Fibroblast of the aortic adventitia (primary cell): ENCODE data around the gene GPR176. TPM values are rescaled to one million over a fixed set of nuclear protein-coding genes. Genes with fewer than 3 reads are reported as not detected.

ENCODE experiments used
- DNase-seq: peaks from one replicate; pipeline ENCODE4 v3.0.0-alpha.2; 2010; ENCODE audit warnings: low read depth
- H3K4me3 ChIP-seq: 2 replicates; pipeline ENCODE4 v1.5.1; 2011; ENCODE audit warnings: low read depth, mild to moderate bottlenecking, control low read depth, low read length, moderate library complexity
- CTCF ChIP-seq: IDR thresholded peaks from 2 replicates; pipeline ENCODE4 v1.5.1; 2011; ENCODE audit warnings: mild to moderate bottlenecking, low read length, control low read depth, inconsistent platforms; ENCODE audit not compliant: insufficient read depth
- total RNA-seq: library from RNA; depleted of rRNA; stranded (reverse); fragments of >200 nt; gene quantifications from 2 replicates; pipeline ENCODE4 v1.2.3, GENCODE V29; 2012; ENCODE audit warnings: low replicate concordance

Gene GPR176
- total RNA-seq, 1 donor, result 160 TPM

- DNase-seq, result peak; percentile 97
- no peak for TF ChIP-seq CTCF
- peak within 1 kb of the TSS; percentile 93 for H3K4me3 ChIP-seq
Measured at GRCh38 chr15:39782441-39783138, 137.5 kb downstream of the GPR176 start, which contains the start of gene FSIP1. Gene FSIP1, minus strand, starts transcription at chr15:39782841. Its CDS starts 6,317 bp downstream, at chr15:39776524.

- no peak for DNase-seq
- no peak for TF ChIP-seq CTCF
Measured at GRCh38 chr15:39781967-39782302, 138.1 kb downstream of the GPR176 start.

GRCh38 chr15:39781147-39781966 lies 138.7 kb downstream of the GPR176 start:
- no peak for TF ChIP-seq CTCF
- H3K4me3 ChIP-seq, result no peak overlapping the region
- no peak for DNase-seq

More at GRCh38 chr15:39781967-39782302, 138.1 kb downstream of the GPR176 start:
- H3K4me3 ChIP-seq, result peak overlapping the region; percentile 55

- no peak overlapping the region for H3K4me3 ChIP-seq
- no peak for TF ChIP-seq CTCF
- DNase-seq, result no peak
Measured at GRCh38 chr15:39778021-39778420, 142.0 kb downstream of the GPR176 start.

GRCh38 chr15:39777496-39777895 lies 142.6 kb downstream of the GPR176 start:
- TF ChIP-seq CTCF, result no peak
- H3K4me3 ChIP-seq, result no peak overlapping the region
- no peak for DNase-seq

GRCh38 chr15:39776068-39776467 lies 144.0 kb downstream of the GPR176 start:
- DNase-seq, result no peak
- no peak overlapping the region for H3K4me3 ChIP-seq
- no peak for TF ChIP-seq CTCF
